HG03135 (cell line): Measurements from ENCODE around the gene RAB1A.
"Not testable (repeated sequence)": the region's sequence is repeated elsewhere in the genome, so short reads cannot be mapped to it uniquely, and the experiment has no call there.

Experiments used
- ATAC-seq: cut with Tn5 transposase; IDR thresholded peaks from one replicate; pipeline ENCODE4 v1.9.1; 2021; ENCODE audit warnings: mild to moderate bottlenecking, moderate library complexity; ENCODE audit not compliant: unreplicated experiment

RAB1A gene

DNA sequence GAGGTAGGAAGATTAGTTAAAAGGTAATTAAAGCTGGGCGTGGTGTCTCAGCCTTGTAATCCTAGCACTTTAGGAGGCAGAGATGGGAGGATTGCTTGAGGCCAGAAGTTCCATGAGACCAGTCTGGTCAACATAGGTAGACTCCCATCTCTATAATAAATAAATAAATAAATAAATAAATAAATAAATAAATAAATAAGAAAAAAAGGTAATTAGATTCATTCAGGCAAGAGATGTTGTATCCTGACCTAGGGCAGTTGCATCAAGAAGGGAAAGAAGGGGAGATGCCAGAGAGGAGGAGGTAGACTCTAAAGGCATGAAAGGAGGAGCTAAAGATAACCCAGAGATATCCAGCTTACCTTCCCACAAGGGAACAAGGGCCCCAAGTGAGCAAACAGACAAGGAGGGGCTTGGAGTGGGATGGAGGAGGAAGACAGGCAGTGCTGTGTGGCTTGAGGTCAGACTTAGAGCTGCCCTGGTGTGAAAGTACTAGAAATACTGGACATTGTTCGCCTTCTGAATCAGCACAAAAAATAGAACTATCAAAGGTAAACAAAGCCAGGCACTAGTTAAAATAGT is 7.4 kb upstream of the RAB1A start:
- ATAC-seq, result no peak

DNA sequence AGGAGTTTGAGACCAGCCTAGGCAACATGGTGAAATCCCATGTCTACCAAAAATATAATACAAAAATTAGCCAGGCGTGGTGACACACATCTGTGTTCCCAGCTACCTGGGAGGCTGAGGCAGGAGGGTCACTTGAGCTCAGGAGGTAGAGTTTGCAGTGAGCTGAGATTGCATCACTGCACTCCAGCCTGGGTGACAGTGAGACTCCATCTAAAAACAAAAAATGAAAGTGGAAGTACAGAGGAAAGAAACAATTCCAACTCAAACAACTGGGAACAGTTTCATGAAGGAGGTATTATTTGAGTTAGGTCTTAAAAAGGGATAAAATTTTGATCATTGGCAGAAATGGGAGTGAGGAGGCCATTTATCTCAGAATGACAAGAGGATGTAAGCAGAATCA is 6.3 kb upstream of the RAB1A start:
- no peak for ATAC-seq

DNA sequence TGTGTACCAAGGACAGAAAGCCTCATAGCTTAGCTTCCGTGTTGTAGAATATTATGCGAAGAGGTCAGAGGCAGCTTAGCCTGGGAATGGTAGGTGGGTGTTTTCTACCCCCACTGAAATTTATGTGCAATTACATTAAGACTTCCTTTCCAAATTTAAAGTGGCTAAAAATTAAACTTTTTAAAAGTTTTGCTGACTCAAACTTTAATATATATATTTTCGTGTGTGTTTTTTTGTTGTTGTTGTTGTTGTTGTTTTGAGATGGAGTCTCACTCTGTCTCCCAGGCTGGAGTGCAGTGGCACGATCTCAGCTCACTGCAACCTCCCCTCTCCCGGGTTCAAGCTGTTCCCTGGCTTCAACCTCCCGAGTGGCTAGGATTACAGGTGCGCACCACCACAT is 4.3 kb upstream of the RAB1A start:
- ATAC-seq, result no peak

DNA sequence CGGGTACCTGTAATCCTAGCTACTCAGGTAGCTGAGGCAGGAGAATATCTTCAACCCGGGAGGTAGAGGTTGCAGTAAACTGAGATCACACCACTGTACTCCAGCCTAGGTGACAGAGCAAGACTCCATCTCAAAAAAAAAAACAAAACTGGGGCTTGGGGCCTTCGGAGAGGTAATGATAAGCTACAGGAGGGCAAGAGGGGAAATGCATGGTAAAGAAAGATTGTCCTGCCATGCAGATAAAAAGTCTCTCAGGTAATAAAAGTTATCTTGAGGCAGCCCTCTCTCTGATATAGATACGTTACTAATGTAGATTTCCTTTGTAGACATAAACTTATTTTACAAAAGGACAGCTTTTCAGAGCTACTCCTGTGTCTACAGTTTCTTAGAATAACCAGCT is 3.7 kb upstream of the RAB1A start:
- ATAC-seq, result no peak

DNA sequence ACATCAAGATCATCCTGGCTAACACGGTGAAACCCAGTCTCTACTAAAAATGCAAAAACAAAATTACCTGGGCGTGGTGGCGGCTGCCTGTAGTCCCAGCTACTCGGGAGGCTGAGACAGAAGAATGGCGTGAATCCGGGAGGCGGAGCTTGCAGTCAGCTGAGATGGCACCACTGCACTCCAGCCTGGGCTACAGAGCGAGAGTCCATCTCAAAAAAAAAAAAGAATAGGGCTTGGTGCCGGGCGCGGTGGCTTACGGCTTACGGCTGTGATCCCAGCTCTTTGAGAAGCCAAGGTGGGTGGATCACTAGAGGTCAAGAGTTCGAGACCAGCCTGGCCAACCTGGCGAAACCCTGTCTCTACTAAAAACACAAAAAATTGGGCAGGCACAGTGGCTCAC is 3.0 kb upstream of the RAB1A start:
- ATAC-seq, result not testable (repeated sequence)

DNA sequence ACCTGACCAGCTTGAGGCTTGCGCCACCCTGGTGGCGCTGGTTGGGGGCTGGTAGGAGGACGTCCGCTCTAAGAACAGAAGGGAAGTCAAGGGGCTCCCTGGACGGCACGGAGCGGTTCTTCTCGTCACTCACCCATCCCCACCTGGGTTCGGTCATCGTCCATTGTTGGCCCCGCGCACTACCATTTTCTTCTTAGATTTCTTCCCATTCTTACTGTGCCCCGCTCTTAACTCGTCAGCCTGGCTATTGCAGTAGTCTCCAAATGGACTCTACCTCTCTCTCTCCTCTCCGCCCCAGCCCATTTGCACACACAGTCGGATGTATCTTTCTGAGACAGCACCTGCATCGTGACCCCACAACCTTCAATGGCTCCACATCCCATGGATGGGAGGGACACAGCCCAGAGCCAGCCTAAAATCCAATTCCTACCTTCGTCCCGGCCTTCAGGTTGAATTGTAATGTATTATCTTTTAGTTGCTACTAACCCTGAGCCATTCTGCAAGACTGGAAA is 814 bp upstream of the RAB1A start:
- peak; percentile 23 for ATAC-seq

DNA sequence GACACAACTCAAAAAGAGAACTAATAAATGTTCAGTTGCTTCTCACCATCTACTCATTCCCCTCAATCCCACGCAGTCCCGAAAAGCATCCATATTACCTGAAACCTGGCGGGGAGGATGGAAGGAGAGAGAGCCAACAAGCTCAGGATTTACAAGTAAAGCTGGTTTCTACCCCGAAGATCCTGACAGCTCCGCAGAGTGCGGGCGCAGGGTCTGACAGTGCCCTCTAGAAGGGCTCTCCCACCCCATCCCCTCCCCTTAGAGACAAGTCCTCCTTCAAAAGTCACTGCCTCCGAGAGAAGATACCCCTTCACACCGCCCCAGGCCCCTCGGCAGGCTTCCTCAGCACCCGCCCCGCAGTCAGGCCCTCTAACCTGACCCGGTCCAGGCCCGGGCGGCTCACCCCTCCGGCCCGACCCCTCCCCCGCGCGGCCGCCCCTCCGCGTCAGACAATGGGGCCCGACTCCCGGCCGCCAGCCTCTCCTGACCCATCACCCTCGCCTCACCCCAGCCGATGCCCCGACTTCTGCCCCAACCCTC is 550 bp downstream of the RAB1A start:
- ATAC-seq, result peak; percentile 2

DNA sequence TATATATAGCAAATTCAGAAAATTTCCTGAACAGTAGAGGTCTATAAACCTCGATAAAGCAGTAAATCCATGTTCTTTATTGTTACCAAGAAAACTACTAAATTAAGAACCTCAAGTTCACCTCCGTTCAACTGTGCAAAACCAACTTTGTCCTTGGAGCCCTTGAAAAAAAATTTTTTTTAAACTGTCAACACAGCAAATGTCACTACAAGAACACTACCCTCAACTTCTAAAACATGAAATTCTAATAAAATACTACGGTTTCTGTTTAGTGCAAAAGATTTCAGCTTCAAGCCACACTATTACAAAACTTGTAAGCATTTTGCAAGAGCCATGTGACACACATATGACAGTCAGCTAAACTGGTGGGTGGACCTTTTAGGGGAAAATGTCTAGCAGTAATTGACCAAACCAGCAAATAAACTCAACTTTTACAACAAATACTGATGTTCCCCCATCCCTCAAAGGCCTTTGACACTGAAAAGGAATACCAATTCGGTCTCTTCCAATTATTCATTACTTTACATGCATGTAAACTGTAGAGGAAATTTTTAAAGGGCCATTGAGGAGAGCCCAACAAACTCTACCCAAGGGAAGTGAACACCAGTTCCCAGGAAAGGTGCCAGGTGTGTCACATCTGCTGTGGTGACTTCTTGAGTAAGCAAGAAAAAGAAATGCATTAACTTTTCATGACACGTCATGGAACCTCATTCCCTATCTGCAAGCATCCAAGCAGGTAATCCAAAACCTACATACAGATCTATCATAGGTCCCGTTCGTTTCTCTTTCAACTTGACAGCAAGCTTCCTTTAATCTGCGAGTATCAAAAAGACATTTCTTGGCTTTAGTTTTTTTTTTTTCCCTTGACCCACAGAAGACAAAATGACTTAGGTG is 1.4 kb downstream of the RAB1A start:
- no peak for ATAC-seq

DNA sequence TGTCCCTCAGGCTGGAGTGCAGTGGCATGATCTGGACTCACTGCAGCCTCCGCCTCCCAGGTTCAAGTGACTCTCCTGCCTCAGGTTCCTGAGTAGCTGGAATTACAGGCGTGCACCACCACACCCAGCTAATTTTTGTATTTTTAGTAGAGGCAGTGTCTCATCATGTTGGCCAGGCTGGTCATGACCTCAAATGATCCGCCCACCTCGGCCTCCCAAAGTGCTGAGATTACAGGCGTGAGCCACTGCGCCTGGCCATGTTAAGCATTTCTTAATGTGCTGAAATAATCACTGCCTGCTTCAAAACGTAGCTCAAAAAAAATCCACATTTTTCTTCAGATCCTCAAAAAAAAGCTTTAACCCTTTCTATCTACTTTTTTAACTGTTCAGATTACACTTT is 4.4 kb downstream of the RAB1A start:
- not testable (repeated sequence) for ATAC-seq

DNA sequence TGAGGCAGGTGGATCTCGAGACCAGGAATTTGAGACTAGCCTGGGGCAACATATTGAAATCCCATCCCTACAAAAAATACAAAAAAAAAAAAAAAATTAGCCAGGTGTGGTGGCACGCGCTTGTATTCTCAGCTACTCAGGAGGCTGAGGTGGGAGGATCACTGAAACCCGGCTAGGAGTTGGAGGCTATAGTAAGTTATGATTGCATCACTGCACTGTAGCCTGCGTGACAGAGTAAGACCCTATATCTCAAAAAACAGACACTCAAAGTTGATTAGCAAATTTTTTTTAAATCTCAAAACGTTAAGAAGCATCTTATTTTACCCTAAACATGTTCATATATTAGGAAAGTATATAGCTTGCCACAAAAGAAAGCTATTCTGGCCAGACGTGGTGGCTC is 7.6 kb downstream of the RAB1A start:
- no peak for ATAC-seq

DNA sequence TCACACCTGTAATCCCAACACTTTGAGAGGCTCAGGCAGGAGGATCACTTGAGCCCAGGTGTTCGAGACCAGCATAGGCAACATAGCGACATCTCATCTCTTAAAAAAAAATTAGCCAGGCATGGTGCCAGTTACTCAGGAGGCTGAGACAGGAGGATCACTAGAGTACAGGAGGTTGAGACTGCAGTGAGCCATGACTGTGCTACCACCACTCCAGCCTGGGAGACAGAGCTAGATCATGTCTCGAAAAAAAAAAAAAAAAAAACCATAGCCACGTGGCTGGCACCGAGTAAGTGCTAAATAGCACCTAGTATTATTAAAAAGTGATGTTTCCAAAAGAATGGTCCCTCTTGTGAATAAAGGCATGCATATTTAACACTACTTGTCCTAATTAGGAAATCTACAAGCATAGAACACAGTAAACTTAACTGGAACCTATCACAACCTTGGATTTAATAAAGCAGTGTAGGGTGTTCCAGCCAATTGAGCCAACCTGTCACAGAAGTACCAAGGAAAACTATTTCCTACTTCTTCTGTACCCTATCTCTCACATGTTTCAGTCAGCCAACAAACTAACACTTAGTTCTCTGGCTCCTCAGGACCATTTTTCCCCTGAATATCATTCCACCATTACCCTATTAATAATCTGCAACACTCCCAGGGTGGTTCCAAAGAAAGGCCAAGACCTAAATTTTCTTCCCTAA is 8.8 kb downstream of the RAB1A start:
- no peak for ATAC-seq

DNA sequence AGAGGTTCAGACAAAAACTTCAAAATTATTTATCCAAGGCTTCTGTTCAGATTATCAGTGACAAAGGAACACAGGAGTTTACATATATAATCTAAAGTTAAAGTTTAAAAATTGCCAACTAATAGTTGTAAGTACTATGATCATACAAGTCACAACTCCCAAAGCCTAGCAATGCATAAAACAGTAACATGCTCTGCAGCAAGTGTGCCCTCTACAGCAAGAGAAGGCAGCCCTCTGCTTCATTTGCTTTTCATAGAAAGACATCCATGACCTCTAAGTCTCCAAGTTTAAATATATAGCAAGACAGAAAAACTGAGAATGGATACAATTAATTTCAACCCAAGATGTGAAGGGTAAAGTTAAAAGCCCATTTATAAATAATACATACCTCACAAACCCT is 13.3 kb downstream of the RAB1A start:
- no peak for ATAC-seq

DNA sequence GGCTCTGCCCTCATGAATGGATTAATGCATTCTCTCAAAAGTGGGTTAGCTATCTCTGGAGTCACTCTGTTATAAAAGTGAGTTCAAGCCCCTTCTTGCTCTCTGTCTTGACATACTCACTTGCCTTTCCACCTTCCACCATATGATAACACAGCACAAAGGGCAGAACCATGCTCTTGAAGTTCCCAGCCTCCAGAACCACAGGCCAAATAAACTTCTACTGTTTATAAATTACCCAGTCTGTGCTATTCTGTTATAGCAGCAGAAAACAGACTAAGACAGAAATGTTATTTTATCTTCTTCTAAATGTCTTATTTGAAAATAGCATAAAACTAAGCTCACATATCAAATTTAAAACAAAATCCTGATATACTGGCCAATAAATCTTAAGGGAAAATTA is 15.0 kb downstream of the RAB1A start:
- ATAC-seq, result no peak

DNA sequence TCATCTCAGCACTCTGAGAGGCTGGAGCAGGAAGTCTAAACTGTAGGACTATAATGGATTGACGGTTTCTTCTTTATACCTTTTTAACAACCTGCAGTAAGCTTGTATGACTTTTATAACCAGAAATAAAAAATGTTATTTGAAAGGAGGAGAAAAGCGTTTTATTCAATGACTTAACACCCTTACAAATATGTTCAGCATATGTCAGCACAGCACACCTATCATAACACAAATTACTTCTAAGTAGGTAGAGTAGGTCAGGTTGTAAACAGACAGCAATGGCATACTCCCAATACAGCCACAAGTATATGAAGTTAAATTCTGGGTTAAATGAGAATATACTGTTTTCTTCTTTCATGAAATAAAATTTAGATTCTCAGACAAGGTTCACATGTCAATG is 16.1 kb downstream of the RAB1A start:
- ATAC-seq, result no peak

DNA sequence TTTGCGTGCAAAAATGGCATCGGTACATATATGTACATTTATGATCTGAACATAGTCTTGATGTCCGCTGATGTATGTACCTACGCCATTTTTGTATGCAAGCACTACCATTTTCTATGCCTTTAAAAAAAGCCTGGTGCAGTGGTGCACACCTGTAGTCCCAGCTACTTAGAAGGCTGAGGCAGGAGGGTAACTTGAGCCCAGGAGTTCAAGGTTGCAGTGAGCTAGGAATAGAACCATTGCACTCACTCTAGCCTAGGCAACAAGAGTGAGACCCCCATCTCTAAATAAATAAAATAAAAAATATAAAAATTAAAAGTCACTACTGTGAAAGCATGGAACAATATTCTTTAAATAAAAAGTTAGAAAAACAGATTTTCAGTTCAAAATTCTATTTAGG is 16.7 kb downstream of the RAB1A start:
- no peak for ATAC-seq

DNA sequence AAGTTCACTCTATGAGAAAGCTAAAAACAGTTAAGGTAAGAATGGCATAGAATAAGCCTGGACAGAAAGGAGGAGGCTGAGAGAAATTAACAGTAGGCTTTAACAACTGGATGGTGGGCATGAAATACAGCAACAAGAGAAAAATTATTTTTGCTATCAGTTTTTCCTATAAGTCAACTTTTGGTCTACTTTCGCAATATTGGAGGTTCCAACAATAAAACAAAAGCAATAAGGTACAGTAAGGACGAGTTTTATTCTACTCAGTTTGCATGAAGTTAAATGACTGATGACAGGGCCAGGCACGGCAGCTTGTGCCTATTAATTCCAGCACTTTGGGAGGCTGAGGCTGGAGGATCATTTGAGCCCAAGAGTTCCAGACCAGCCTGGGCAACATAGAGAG is 17.3 kb downstream of the RAB1A start:
- no peak for ATAC-seq

DNA sequence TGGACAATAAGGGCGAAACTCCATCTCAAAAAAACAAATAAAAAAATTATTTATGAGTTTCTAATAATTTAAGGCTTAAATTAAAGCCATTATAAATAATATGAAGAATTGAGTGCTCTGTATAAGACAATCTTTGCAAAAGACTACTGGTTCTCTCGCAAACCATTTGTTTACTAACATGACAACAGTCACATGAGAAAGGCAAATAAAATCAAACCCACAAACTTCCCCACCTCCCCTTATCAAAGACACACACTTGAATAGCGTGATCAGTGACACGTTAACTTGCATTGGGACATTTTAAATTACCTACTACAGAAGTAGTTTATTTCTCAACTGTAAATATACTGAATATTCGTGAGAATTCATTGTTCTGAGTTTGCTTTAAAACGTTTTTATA is 21.1 kb downstream of the RAB1A start:
- no peak for ATAC-seq

DNA sequence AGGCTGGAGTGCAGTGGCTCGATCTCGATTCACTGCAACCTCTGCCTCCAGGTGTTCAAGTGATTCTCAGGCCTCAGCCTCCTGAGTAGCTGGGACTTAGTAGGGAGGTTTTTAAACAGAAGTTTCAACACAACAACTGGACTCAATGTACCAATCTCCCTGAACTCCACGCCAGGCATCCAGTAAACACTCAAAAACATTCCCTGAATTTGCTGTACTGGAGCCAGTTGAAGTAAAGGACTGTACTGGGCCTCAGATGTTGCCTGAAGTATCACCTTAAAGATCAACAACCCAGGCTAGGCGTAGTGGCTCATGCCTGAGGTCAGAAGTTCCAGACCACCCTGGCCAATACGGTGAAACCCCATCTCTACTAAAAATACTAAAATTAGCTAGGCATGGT is 22.4 kb downstream of the RAB1A start:
- ATAC-seq, result no peak

DNA sequence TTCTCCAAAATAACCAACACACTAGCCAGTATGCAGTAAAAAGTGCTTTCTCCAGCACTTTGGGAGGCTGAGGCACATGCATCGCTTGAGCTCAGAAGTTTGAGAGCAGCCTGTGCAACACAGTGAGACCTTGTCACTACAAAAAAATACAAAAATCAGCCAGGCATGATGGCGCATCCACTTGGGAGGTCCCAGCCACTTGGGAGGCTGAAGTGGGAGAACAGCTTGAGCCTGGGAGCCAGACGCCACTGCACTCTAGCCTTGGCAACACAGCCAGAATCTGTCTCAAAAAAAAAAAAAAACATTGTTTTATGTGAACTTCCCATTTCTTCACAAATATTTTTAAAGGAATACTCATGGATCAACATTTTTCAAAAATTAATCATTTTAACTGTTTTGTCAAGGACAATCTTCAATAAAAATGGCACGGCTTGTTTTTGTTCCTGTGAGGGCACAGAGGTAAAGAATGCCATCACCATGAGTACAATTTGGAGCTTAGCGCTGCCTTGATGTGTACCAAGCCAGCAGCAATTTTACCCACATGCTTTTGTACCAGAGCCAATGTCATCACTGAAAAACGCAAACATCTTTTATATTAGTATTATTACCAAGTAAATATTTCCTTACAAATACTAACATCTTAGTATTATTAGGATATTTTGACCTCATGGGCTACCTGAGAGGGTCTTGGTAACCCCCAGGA is 26.7 kb downstream of the RAB1A start:
- no peak for ATAC-seq

DNA sequence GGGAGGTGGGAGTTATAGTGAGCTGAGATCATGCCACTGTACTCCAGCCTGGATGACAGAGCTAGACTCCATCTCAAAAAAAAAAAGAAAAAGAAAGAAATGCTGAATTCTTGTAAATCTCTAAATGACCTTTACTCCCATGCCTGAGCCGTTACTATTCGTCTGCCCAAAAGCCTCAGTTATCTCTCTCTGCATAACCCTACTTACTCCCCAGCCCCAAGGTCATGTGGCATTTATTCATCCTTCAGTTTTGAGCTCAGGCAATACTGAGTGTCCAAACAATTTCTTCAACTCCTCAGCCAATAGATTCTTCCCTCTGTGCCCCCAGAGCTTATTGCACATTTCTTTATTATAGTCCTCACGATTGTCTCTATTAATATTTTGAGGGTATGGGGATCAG is 28.8 kb downstream of the RAB1A start:
- no peak for ATAC-seq

DNA sequence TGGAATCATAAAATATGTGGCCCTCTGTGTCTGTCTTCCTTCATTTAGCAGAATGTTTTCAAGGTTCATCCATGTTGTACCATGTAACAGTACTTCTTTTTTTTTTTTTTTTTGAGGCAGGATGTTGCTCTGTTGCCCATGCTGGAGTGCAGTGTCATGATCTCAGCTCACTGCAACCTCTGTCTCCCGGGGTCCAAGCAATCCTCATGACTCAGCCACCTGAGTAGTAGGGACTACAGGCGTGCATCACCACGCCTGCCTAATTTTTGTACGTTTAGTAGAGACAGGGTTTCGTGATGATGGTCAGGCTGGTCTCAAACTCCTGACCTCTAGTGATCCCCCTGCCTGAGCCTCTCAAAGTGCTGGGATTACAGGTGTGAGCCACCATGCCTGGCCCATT is 31.2 kb downstream of the RAB1A start:
- no peak for ATAC-seq
